Measurements from ENCODE around the gene RNF217.

The RNF217 gene

GRCh38 chr6:125132058-125132457 lies 169.8 kb downstream of the RNF217 start:
- DNase-seq (ENCODE audit: low spot score): no peak

DNA sequence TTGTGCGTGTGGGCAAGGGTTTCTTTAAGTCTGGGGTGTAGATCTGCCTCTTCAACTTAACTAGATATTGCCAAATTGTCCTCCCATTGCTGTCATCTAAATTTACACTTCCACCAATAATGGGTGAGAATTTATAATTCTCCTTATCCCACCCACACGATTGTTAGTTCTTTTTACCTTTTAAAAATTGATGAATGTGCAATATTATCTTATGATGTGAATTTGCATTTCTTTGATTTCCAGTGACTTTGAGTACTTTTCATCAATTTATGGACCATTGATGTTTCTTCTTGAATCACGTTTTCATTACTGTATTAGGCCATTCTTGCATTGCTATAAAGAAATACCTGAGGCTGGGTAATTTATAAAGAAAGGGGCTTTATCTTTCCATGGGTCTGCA lies 174.1 kb downstream of the RNF217 start:
- DNase-seq (ENCODE audit: low spot score): no peak

- no peak for DNase-seq (ENCODE audit: low spot score)
Measured at GRCh38 chr6:125138083-125138482, 175.8 kb downstream of the RNF217 start.

DNA sequence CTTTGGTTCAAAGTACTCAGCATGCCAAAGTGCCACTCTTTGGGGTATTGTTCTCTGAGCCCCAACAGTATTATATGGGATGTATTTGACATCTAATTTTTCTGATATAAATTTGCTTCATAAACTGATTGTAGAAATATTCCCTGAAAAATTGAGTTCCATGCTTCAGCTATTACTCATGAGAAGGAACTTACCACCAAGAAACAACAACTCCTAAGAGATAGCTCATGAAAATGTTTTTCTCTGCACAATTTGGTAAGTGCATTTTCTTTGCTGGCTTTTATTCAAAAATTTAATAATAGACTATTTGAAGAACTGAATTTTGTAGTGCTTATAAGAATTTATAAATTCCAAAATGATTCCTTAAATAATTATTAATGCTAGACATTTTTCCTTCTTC lies 178.6 kb downstream of the RNF217 start:
- DNase-seq (ENCODE audit: low spot score): no peak

Measured in putamen (tissue), 1 donor.